Stimulated activated CD4-positive, alpha-beta T cell treated with anti-CD3 and anti-CD28 coated beads, Interleukin-4, amount 100 ng/mL, for 1 hour (primary cell): ENCODE measurements around the gene ZNF232.
A peak's percentile ranks its signal among the peaks of the same experiment; 100 is the strongest.
"Not testable (repeated sequence)": the region's sequence is repeated elsewhere in the genome, so short reads cannot be mapped to it uniquely, and the experiment has no call there.

ENCODE experiments used
- DNase-seq: peaks from one replicate; pipeline ENCODE4 v3.0.0-alpha.2; 2020

Gene ZNF232

GRCh38 chr17:5129770-5130169 lies 18.1 kb upstream of the ZNF232 start:
- not testable (repeated sequence) for DNase-seq

DNA sequence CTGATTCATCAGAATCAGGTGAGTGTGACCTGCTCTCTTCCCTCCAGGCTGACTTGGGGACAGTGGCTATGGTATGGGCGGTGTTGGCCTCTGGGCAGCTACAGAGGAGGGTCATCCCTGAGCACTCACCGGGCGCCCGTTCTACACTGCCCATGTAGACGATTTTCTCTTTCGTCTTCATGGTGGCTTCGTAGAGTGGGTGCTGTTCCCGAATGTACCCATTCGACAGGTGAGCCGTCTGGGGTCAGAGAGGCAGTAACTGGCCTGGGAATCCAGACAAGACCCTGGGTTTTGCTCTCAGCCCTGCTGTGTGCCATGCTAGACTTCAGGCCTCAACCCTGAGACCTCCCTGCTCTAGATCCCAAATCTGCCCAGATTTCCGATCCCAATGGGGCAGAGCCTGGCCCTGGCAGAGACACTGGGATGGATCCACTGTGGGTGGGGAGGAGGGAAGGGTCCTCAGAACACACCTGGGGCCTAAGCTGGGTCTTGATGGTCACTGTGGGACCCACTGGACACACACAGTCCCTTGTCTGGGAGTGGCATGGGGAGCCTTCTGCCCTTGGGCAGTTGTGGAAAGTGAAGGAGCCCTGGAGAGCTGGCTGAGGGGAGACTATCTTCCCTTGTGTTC lies 17.3 kb upstream of the ZNF232 start:
- no peak for DNase-seq

GRCh38 chr17:5128387-5128786 lies 16.7 kb upstream of the ZNF232 start:
- not testable (repeated sequence) for DNase-seq

DNA sequence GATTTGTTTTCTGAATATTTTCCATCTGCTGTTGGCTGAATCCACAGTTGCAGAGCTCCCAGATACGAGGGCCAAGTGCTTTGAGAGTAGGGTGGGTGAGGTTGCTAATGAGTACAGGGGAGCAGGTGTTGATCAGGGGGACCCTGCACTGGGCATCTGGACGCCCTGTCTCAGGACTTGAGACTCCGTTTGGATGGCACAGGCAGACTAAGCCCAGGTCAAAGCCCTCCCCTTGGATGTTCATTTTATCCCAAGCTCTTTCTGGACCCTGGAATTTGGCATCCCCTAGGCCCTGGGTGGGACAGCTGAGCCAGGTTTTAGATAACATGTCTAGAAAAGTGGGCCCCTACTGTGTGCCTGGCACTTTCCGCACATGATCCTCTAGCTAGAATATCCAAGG lies 16.2 kb upstream of the ZNF232 start:
- DNase-seq, result no peak

- no peak for DNase-seq
Observed at GRCh38 chr17:5126719-5127488, 15.2 kb upstream of the ZNF232 start.

- not testable (repeated sequence) for DNase-seq
Observed at GRCh38 chr17:5124896-5125295, 13.2 kb upstream of the ZNF232 start.

GRCh38 chr17:5124125-5124760 lies 12.6 kb upstream of the ZNF232 start:
- not testable (repeated sequence) for DNase-seq

DNA sequence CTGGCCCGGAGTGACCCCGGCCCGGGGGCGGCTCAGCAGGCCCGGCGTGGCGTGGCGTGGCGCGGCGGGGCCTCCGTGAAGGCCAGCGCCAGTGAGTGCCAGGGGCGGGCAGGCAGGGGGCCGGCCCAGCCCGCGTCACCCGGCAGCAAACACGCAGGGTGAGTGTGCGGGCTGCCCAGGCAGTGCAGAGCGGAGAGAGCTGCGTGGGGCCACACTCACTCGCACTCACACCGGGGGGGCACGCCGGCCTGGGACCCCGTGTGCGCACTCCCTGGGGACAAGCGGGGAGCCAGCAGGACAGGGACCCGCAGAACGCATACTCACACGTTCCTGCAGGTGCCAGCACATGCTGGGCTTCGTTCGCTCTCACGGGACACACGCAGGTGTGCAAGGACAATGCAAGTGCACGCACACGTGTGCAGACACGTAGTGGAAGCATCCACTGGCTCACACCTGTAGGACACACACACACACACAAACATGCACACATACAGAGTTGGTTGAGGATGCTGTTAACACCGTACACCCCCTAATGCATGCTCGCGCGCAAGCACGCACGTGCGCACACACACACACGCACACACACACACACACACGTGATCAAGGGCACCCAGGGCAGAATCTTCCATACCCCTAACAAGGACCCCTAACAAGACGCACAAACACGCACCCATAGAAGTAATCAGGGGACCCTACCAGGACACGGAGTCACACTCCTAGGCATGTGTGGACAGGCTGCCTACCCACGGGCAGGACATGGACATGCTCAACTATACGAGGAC lies 11.9 kb upstream of the ZNF232 start:
- DNase-seq, result no peak

- DNase-seq, result no peak
Observed at GRCh38 chr17:5122586-5123342, 11.1 kb upstream of the ZNF232 start.

- not testable (repeated sequence) for DNase-seq
Observed at GRCh38 chr17:5122056-5122455, 10.4 kb upstream of the ZNF232 start.

DNA sequence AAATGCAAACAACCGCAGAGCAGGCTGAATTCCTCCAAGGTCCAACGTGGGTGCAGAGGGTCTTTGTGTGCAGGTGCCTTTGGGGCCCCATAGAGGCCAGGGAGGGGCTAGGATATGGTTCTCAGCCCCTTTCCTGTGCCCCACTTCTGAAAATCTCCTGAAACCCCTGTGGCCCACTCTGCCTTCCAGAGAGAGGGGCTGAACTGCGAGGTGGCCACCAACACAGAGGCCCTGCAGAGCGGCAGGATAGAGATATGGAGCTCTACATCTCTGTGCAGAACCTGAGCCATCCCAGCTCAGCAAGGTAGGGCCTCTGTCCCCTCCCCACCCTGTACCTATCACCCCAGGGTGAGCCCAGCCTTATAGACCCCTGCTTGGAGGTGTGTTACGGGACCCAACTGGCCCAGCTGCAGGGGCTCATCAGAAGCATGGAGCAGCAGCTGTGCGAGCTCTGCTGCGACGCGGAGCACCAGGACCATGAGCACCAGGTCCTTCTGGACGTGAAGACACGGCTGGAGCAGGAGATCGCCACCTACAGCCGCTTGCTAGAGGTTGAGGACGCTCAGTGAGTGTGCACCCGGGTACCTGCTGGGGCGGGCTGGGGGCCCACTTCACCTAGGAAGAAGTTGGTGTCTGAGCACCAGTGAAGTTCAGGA lies 9.6 kb upstream of the ZNF232 start:
- DNase-seq, result no peak

DNA sequence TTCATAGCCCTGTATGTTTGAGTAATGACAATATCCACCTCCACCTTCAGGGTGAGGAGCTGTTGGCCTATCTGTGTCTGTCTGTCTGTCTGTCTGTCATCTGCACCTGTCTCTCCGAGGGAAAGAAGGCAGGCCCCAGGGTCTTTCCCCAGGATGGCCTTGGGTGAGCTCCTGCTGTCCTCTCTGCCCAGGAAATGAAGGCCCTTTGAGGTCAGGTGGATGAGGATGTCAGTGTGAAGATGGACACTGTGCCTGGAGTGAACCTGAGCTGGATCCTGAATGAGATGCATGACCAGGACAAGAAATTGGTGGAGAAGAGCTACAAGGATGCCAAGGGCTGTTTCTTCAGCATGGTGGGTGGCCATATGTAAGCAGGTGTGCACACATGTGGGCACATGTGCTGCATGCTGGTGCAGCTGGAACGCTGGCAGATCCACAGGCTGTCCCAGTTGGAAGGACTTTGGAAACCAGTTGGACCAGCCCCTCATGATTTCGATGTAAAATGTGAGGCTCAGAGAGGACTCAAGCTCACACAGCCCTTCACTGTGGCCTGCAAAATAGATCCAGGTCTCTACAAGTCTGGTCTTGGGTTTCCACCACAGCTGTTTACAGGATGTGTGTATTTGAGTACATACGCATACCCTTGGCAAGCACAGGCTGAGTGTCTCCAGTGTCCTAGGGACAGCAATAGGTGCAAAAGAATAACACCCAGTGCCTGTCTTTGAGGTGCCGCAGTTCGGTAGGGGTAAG lies 8.9 kb upstream of the ZNF232 start:
- DNase-seq, result not testable (repeated sequence)

- no peak for DNase-seq
Observed at GRCh38 chr17:5120036-5120435, 8.4 kb upstream of the ZNF232 start.

DNA sequence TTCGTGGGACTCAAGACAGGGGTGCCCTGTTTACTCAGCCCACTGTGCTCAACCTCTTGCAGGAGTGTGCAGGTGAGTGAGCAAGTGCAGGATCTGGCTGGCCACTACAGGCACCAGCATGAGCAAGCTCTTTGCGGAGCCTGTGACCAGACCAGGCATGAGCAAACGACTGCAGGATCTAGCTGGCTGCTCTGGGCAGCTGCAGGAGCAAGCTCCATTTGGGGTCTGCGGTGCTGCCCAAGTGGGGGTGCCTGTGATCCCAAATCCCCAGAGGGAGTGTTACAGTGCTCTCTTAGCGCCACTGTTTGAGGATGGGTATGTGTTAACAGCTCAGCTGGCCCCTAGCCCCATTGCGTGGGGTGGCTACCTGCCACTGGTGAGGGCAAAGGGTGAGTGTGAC lies 6.5 kb upstream of the ZNF232 start:
- DNase-seq, result no peak

- peak; percentile 7 for DNase-seq
Observed at GRCh38 chr17:5115673-5116651, 4.3 kb upstream of the ZNF232 start, which contains the start of gene USP6. USP6 (plus strand) TSS chr17:5116032; CDS start chr17:5130368, 14,336 bp downstream.

DNA sequence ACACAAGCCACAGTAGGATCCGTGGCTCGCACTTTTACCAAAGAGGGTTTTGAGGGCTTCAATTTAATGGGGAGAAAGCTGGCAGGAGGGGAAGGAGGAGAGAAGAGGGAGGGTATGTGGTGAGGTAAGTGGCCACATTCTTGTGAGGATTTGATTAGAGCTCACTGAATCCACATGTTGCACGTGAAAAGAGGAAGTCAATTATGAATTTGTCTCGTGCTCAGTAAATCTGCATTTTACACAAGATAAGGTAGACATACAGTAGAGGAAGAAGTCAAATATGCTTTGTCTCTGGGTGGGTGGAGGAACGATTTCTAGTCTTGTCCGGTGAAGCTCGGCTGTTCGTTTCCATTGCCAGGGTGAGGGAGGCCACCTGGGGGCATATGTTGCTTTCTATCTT lies 862 bp downstream of the ZNF232 start:
- DNase-seq, result no peak

DNA sequence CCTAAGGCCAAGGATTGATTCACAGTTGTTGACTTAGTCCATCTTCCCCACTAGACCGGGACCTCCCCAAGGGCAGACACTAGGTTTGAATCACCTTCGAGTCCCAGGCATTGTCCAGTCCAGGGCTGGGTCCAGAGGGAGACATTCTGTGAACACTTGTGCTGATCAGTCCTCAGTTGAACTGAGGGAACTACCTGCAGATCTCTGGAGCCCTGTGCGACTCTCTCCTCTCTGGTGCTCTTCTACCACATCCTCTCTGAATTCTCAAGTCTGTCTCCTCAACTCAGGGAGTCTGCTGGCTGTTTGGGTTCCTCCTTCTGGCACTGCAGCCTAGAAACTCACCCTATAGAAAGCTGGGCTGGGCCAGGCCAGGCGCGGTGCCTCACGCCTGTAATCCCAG lies 10.8 kb downstream of the ZNF232 start:
- no peak for DNase-seq

DNA sequence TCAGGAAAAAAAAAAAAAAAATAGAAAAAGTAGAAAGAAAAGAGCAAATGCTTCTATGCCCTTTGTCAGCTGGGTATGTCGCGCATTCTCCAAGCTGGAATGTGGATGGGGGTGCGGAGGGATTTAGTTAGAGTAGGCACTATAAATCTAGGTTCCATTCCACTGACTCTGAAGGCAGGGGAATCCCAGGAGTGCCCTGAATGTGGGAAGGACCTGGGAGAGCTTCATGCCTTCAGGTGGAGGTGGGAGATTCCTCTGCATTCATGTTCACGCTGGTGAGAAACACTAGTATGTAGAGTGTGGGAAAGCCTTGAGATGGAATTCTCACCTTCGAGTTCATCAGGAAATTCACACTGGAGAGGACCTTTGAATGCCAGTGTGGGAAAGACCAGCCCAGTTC lies 12.4 kb downstream of the ZNF232 start:
- DNase-seq, result no peak

DNA sequence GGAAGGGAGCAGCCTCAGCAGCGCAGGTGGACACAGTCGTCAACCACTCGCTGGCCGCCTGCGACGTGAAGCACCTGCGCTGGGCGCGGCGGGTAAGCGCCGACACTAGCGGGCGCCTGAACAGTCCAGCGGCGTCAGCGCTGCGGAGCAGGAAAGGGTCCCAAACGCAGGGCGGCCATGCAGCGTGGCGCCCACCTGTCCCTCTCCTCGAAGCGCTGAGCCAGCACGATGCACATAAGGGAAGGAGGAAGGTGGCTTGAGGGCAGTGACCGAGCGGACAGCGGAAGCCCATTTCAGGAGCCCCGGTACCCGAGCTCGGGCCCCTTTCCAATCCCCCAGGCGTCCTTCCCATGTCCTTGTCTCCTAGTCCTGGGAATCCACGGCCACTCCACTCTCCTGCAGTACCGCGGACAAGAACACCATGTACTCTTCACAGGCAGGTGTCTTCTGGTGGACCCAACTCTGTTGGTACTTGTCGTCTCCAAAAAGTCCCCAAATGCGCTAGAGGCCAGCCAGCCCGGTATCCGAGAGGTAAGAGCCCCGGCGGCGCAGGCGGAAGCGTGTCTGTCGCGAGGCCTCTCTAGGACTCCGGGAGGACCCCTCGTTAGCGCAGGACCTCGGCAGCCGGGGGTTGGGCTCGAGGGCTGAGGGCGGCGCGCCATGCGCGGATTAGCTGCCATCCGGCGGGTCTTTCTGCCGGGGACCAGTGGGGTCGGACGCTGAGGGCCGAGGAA lies 14.4 kb downstream of the ZNF232 start:
- peak; percentile 56 for DNase-seq
